ENCODE data around the gene SLC1A4.

DNA sequence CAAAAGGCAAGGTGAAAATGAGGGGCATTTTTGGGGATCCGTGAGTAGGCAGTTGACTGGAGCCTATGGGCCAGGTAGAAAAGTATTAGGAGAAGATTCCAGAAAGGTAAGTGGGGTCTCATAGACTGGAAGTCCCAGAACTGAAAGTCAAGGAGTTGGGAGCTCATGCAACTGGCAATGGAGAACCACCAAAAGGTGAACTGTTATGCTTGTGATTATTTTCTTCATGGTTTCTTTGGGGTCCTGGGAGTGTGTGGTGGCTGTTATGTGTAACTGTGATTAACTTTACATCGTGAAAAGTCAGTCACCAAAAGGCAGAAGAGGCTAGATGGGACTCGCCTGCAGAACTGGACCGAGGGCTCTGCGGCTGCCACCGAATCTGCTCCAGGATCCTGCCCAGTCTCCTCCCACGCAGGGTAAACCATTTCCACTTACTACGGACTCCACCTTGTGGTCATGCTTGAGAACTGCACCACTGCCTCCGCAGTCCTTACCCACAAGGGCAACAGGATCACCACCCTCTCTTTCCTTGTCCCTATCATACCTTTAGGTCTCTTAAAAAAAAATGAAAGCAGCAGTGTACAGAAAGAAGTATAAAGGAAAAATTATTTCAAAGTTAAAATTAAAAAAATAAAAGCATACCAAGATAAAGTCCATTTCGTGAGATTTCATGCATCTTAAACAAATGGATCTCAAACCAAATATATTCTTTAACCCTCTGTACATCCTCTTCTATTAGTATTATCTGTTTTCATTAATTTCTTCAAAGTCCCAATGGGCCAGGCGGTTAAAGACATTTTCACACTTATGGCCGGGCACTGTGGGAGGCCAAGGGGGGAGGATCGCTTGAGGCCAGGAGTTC, 51.4 kb downstream of the SLC1A4 start:
- TF ChIP-seq, protein P1, sequence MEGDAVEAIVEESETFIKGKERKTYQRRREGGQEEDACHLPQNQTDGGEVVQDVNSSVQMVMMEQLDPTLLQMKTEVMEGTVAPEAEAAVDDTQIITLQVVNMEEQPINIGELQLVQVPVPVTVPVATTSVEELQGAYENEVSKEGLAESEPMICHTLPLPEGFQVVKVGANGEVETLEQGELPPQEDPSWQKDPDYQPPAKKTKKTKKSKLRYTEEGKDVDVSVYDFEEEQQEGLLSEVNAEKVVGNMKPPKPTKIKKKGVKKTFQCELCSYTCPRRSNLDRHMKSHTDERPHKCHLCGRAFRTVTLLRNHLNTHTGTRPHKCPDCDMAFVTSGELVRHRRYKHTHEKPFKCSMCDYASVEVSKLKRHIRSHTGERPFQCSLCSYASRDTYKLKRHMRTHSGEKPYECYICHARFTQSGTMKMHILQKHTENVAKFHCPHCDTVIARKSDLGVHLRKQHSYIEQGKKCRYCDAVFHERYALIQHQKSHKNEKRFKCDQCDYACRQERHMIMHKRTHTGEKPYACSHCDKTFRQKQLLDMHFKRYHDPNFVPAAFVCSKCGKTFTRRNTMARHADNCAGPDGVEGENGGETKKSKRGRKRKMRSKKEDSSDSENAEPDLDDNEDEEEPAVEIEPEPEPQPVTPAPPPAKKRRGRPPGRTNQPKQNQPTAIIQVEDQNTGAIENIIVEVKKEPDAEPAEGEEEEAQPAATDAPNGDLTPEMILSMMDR (IDR thresholded peaks at IDR 0.05) = peak; percentile 95 to 97 (median 95)
- no peak for TF ChIP-seq POLR2A (IDR thresholded peaks at IDR 0.05)

Measured in testis (tissue), 2 donors.